Erythroblast (primary cell): Measurements from ENCODE around the gene ADAM10.

ENCODE experiments used
- DNase-seq, 2 experiments: peaks; one replicate each; lab custom pipeline; 2025; lab: John Stamatoyannopoulos, UW
- GATA1 ChIP-seq: IDR thresholded peaks from 2 replicates; pipeline ENCODE4 v1.6.1; 2011; ENCODE audit warnings: low read depth, mild to moderate bottlenecking, control low read depth, low read length, moderate library complexity
- POLR2A ChIP-seq: IDR thresholded peaks from 2 replicates; pipeline ENCODE4 v1.6.1; 2011; ENCODE audit warnings: mild to moderate bottlenecking, low read length

ADAM10 gene

GRCh38 chr15:58573270-58573669 is 176.2 kb downstream of the ADAM10 start:
- DNase-seq, result no peak
- no peak for TF ChIP-seq POLR2A
- TF ChIP-seq GATA1, result no peak

GRCh38 chr15:58572521-58572920 is 177.0 kb downstream of the ADAM10 start:
- DNase-seq, result no peak
- TF ChIP-seq POLR2A, result no peak
- TF ChIP-seq GATA1, result no peak

GRCh38 chr15:58571491-58571890 is 178.0 kb downstream of the ADAM10 start:
- DNase-seq, result no peak
- TF ChIP-seq POLR2A, result no peak
- no peak for TF ChIP-seq GATA1

- TF ChIP-seq POLR2A (no peak), GATA1 (no peak)
- DNase-seq, result no peak
Observed at GRCh38 chr15:58569455-58569854, 180.1 kb downstream of the ADAM10 start.

- peak; percentile 18 for DNase-seq
- TF ChIP-seq GATA1 (no peak), POLR2A (no peak)
Observed at GRCh38 chr15:58568157-58568571, 181.3 kb downstream of the ADAM10 start.

- TF ChIP-seq POLR2A (no peak), GATA1 (no peak)
- no peak for DNase-seq
Observed at GRCh38 chr15:58566029-58566428, 183.5 kb downstream of the ADAM10 start.

GRCh38 chr15:58565619-58566018 is 183.9 kb downstream of the ADAM10 start:
- no peak for DNase-seq
- no peak for TF ChIP-seq POLR2A
- no peak for TF ChIP-seq GATA1

GRCh38 chr15:58564981-58565380 is 184.5 kb downstream of the ADAM10 start:
- DNase-seq, result no peak
- TF ChIP-seq POLR2A (no peak), GATA1 (no peak)

GRCh38 chr15:58562135-58562534 is 187.4 kb downstream of the ADAM10 start:
- no peak for DNase-seq
- TF ChIP-seq GATA1 (no peak), POLR2A (no peak)

GRCh38 chr15:58561321-58561720 is 188.2 kb downstream of the ADAM10 start:
- no peak for DNase-seq
- TF ChIP-seq POLR2A (no peak), GATA1 (no peak)

GRCh38 chr15:58559904-58560588 is 189.5 kb downstream of the ADAM10 start:
- DNase-seq, result peak in 1 of 2 experiments; percentile 17
- TF ChIP-seq POLR2A (no peak), GATA1 (no peak)

- no peak for DNase-seq
- TF ChIP-seq POLR2A, result no peak
- TF ChIP-seq GATA1, result no peak
Observed at GRCh38 chr15:58558777-58559176, 190.7 kb downstream of the ADAM10 start.

- no peak for TF ChIP-seq POLR2A
- no peak for TF ChIP-seq GATA1
- no peak for DNase-seq
Observed at GRCh38 chr15:58556541-58556940, 193.0 kb downstream of the ADAM10 start.

- TF ChIP-seq GATA1 (no peak), POLR2A (no peak)
- DNase-seq, result peak; percentile 6 to 32
Observed at GRCh38 chr15:58556028-58556361, 193.5 kb downstream of the ADAM10 start.

GRCh38 chr15:58555162-58556027 is 194.1 kb downstream of the ADAM10 start:
- DNase-seq, result no peak
- no peak for TF ChIP-seq POLR2A
- TF ChIP-seq GATA1, result no peak

GRCh38 chr15:58554758-58555157 is 194.7 kb downstream of the ADAM10 start:
- DNase-seq, result no peak
- no peak for TF ChIP-seq GATA1
- TF ChIP-seq POLR2A, result no peak
